GM21529 (cell line): ENCODE measurements around the gene WHAMM.
"Not testable (repeated sequence)": the region's sequence is repeated elsewhere in the genome, so short reads cannot be mapped to it uniquely, and the experiment has no call there.

ENCODE experiments used
- ATAC-seq: cut with Tn5 transposase; IDR thresholded peaks from one replicate; pipeline ENCODE4 v1.9.1; 2021; ENCODE audit not compliant: unreplicated experiment

The WHAMM gene

DNA sequence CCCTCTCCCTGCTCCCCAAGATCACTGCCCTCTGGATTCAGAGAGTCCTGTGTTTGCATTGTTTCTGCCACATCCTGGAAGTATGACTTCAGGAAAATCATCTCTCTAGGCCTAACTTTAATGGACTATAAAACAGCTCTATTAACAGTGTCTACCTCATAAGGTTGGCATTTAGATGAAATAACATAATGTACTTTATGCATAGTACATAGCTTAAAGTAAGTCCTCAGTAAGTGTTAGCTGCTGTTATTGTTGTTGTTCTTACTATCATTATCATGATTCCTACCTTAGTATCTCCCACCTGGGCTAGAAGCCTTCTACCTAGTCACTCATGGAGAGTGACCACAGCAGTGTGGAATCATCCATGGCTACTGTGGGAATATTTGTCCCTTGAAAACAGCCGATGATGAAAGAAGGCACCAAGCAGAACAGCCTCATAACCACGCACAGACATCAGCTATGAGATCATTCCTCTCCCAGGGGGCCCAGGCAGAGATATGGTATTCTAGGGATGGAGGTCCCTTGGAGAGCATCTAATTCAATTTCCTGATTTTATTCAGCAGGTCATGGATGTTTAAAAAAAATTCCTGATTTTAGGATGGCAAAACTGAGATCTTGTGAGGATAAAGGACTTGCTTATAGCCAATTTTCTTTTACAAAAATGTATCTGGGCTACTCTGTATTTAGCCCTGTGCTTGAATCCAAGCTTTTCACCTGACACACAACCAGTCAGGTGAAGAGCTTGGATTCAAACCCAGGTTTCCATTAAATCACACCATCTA, 5.4 kb upstream of the WHAMM start:
- ATAC-seq = no peak

GRCh38 chr15:82804575-82804949, 4.9 kb upstream of the WHAMM start:
- no peak for ATAC-seq

DNA sequence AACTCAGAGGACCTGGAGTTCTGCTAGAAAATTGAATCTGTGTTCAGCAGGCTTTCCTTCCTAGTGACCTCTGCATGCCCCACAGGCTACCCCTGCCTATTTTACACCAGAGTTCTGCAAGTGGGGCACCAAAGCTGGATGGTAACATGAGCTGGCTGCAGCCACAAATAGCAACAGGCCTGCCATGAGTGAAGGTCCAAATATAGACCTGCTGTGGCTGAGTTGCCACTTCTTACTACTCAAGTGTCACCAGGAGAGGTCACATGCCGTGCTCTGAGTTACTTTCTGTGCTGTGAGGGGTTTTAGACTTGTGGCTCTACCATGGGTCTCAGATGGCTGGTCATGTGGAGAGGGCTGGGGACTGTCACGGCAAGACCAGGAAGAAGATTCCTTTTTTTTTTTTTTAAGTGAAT, 3.4 kb upstream of the WHAMM start, which contains the start of gene FSD2:
FSD2 (minus strand) TSS at position 76 of the 413 bp plus-strand sequence. CDS start 18,679 bp downstream, outside the sequence.
- ATAC-seq = peak; percentile 61

DNA sequence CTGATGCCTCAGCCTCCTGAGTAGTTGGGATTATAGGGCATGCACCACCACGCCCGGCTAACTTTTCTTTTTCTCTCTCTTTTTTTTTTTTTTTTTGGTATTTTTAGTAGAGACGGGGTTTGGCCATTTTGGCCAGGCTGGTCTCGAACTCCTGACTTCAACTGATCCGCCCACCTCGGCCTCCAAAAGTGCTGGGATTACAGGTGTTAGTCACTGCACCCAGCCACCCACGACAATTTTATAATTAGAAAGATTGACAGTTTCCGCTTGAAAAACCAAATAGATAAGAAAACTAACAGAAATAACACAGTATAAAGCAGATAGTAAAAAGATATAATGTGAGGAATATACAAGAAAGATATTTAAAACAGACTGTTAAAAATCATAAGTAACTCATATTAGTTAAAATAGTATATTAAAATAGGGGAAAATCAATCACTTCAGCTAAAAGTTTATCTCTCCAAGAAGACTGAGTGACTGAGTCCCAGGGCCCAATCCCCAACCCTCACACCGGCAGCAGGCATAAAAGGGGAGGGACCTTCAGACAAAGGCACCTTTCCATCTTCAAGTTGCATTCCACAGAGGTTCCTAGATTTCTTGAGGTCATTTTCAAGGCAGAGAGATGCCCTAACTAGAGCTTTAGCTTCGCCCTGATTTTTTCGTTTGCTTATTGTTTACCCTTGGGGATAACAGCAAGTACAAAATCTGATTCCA, 1.4 kb upstream of the WHAMM start:
- ATAC-seq = no peak

GRCh38 chr15:82808634-82809041, 790 bp upstream of the WHAMM start:
- ATAC-seq = no peak

- peak; percentile 14 for ATAC-seq
These were observed 847 bp downstream of the WHAMM start for GRCh38 chr15:82810061-82810889.

- no peak for ATAC-seq
These were observed 1.5 kb downstream of the WHAMM start for GRCh38 chr15:82810890-82811426.

GRCh38 chr15:82812994-82813393, 3.6 kb downstream of the WHAMM start:
- no peak for ATAC-seq

DNA sequence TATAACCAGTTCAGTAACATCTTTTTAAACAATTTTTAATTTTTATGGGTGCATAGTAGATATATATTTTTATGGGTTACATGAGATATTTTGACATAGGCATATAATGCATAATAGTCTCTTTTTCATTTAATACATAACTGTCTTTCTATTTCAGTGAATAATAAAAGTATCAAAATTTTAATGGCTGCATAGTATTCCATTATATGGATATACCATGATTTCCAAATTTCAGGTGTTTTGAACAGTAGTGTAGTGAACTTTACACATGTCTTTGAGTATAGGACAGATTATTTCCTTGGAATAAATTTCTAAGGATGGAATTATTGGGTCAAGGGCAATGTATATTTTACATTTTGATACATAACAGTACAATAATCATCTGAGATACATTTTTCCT, 10.7 kb downstream of the WHAMM start:
- no peak for ATAC-seq

- not testable (repeated sequence) for ATAC-seq
These were observed 12.0 kb downstream of the WHAMM start for GRCh38 chr15:82821396-82821795.

DNA sequence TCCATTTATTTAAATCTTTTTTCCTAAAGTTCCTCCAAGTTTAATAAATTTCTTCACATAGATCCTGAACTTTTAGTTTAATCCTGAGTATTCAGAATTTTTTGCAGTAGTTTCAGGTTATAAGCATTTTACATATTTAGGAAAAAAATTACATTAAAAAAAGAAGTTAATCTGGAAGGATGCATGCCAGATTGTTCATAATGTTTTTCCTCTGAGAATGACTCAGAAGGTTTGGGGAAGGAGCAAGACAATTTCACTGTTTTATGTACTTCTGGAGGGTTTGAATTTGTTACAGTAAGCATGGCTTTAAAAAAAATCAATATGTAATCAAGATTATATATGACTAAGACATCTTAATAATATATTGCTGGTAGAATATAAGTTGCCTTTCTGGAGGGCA, 12.4 kb downstream of the WHAMM start:
- ATAC-seq = not testable (repeated sequence)

- no peak for ATAC-seq
These were observed 13.6 kb downstream of the WHAMM start for GRCh38 chr15:82823049-82823448.

DNA sequence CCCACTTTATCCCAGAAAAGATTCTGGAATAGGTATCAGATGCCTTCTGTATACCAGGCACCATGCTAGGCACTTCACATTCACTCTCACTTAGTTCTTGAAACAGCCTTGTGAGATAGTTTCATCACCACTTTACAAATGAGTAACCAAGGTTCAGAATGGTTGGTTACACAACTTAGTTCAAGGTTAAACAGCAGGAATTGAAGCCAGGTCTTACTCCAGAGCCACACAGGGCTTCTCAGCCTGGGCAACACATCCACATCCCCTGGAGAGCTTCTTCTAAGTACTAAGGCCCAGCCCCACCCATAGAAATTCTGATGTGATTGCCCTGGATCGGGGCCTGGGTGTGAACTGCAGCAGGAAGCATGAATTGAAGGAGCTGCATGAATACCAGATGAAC, 18.6 kb downstream of the WHAMM start:
- no peak for ATAC-seq

- ATAC-seq = no peak
These were observed 19.8 kb downstream of the WHAMM start for GRCh38 chr15:82829234-82829633.

DNA sequence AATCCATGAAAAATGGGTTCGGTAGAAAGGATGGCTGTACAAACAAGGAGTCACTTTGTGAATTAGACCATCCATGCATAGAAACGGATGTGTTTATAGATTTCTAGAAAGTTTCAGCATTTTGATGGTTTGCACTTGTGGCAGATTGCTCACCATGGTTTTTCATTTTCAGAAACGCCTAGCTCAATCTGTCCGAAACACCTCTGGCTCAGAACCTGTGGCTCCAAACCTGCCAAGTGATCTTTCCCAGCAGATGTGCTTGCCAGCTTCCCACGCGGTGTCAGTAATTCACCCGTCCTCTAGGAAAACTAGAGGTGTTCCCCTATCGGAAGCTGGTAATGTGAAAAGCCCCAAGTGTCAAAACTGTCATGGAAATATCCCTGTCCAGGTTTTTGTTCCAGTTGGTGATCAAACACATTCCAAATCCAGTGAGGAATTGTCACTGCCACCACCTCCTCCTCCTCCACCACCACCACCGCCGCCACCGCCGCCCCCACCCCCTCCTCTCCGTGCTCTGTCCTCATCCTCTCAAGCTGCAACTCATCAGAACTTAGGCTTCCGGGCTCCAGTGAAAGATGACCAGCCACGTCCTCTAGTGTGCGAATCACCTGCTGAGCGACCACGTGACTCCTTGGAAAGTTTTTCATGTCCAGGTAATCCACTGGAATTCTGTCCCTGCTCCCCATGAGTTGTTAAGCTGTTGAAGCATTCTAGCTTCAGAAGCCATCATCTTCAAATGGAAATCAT, 21.2 kb downstream of the WHAMM start:
- ATAC-seq = no peak

GRCh38 chr15:82831894-82832600, 22.6 kb downstream of the WHAMM start:
- no peak for ATAC-seq

GRCh38 chr15:82832601-82833361, 23.4 kb downstream of the WHAMM start:
- peak; percentile 79 for ATAC-seq

GRCh38 chr15:82833362-82833682, 23.9 kb downstream of the WHAMM start:
- ATAC-seq = no peak

DNA sequence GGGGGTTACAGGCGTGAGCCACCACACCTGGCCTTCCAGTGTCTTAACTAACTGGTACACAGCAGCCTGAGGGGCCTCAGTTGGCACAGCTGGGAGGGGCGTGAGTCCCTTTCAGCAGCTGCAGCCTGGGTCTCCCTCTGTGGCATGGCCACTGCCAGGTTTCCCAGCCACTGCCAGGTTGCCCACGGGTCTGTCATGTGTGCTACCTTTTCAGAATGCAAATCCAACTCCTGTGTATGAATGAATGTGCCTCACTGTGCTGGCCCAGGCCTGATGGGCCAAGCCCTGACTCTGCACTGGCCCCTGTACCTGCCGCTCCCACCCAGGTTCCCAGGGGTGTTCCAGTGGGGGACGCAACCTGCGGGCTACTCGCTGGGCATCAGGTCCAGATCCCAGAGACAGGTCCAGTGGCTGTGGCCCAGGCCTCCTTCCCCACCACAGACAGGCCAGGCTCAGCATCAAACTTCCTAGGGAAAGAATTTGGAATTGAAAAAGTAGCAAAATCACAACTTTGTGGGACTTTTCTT, 26.0 kb downstream of the WHAMM start:
- no peak for ATAC-seq
